Non-pigmented ciliary epithelial cell (primary cell): ENCODE data around the gene MAPK8.
"Not testable (repeated sequence)": the region's sequence is repeated elsewhere in the genome, so short reads cannot be mapped to it uniquely, and the experiment has no call there.

Source experiments
- DNase-seq: peaks from one replicate; pipeline ENCODE4 v3.0.0-alpha.2; 2010; ENCODE audit warnings: low read depth

MAPK8 gene

GRCh38 chr10:48306265-48306869 is at the start of gene MAPK8:
Gene MAPK8, plus strand, starts transcription at chr10:48306677. Its CDS starts 94,984 bp downstream, at chr10:48401661.
- no peak for DNase-seq

GRCh38 chr10:48257407-48257961 is 49.0 kb upstream of the MAPK8 start:
- no peak for DNase-seq

- DNase-seq: no peak
Observed at GRCh38 chr10:48258105-48258504, 48.4 kb upstream of the MAPK8 start.

- no peak for DNase-seq
Observed at GRCh38 chr10:48266528-48266927, 39.9 kb upstream of the MAPK8 start.

- DNase-seq: no peak
Observed at GRCh38 chr10:48271047-48271730, 35.3 kb upstream of the MAPK8 start.

GRCh38 chr10:48272682-48273081 is 33.8 kb upstream of the MAPK8 start:
- no peak for DNase-seq

GRCh38 chr10:48273741-48274140 is 32.7 kb upstream of the MAPK8 start:
- DNase-seq: no peak

- DNase-seq: no peak
Observed at GRCh38 chr10:48274636-48275035, 31.8 kb upstream of the MAPK8 start, which contains the start of gene FRMPD2. Gene FRMPD2, minus strand, starts transcription at chr10:48274696. Its CDS starts 129 bp downstream, at chr10:48274567.

GRCh38 chr10:48277093-48277492 is 29.4 kb upstream of the MAPK8 start:
- no peak for DNase-seq

- DNase-seq: no peak
Observed at GRCh38 chr10:48279081-48279751, 27.3 kb upstream of the MAPK8 start.

- not testable (repeated sequence) for DNase-seq
Observed at GRCh38 chr10:48281697-48282096, 24.8 kb upstream of the MAPK8 start.

- no peak for DNase-seq
Observed at GRCh38 chr10:48282829-48283228, 23.6 kb upstream of the MAPK8 start.

- no peak for DNase-seq
Observed at GRCh38 chr10:48284002-48284546, 22.4 kb upstream of the MAPK8 start.

GRCh38 chr10:48284811-48285210 is 21.7 kb upstream of the MAPK8 start:
- DNase-seq: no peak

GRCh38 chr10:48285710-48286109 is 20.8 kb upstream of the MAPK8 start:
- DNase-seq: no peak

- DNase-seq: no peak
Observed at GRCh38 chr10:48286356-48286755, 20.1 kb upstream of the MAPK8 start.

- DNase-seq: no peak
Observed at GRCh38 chr10:48287417-48288391, 18.8 kb upstream of the MAPK8 start.

GRCh38 chr10:48288661-48289060 is 17.8 kb upstream of the MAPK8 start:
- DNase-seq: no peak

GRCh38 chr10:48289501-48290238 is 16.8 kb upstream of the MAPK8 start:
- no peak for DNase-seq

GRCh38 chr10:48290286-48290685 is 16.2 kb upstream of the MAPK8 start:
- no peak for DNase-seq

- DNase-seq: no peak
Observed at GRCh38 chr10:48291190-48291589, 15.3 kb upstream of the MAPK8 start.
